Lower leg skin (tissue), 3 donors: ENCODE data around the gene BACE1-AS.

Experiments
- POLR2A ChIP-seq, 2 donors: fragments of 450-650 bp; IDR thresholded peaks; one replicate each; pipeline ENCODE4 v1.6.1; 2016 to 2017; ENCODE audit warnings: antibody characterized with exemption in 2 of 2, mild to moderate bottlenecking in 1 of 2, moderate library complexity in 1 of 2
- TF ChIP-seq, protein P1 (sequence below), 3 donors: fragments of 450-650 bp; IDR thresholded peaks; one replicate each; pipeline ENCODE4 v1.5.1; 2016; ENCODE audit warnings: antibody characterized with exemption in 3 of 3, mild to moderate bottlenecking in 3 of 3, moderate library complexity in 2 of 3

DNA sequence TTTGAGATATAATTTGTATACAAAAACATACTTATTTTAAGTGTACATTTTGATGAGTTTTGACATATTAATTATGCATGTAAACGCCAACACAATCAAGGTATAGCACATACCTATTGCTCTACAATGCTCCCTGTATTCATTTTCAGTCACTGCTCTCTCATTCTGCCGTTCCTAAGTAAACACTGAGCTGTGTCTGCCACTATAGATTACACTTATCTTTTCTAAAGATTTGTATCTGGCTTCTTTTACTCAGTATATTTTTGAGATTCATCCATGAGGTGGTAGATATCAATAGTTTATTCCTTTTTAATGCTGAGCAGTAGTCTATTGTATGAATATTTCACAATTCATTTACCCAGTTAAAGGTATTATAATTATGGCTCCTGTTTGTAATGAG lies 25.4 kb upstream of the BACE1-AS start:
- TF ChIP-seq, protein P1, sequence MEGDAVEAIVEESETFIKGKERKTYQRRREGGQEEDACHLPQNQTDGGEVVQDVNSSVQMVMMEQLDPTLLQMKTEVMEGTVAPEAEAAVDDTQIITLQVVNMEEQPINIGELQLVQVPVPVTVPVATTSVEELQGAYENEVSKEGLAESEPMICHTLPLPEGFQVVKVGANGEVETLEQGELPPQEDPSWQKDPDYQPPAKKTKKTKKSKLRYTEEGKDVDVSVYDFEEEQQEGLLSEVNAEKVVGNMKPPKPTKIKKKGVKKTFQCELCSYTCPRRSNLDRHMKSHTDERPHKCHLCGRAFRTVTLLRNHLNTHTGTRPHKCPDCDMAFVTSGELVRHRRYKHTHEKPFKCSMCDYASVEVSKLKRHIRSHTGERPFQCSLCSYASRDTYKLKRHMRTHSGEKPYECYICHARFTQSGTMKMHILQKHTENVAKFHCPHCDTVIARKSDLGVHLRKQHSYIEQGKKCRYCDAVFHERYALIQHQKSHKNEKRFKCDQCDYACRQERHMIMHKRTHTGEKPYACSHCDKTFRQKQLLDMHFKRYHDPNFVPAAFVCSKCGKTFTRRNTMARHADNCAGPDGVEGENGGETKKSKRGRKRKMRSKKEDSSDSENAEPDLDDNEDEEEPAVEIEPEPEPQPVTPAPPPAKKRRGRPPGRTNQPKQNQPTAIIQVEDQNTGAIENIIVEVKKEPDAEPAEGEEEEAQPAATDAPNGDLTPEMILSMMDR (IDR thresholded peaks at IDR 0.05), result no peak
- TF ChIP-seq POLR2A (IDR thresholded peaks at IDR 0.05), result no peak
